Ectodermal cell (in vitro differentiated cells): ENCODE measurements around the gene TMEM143.

Experiments used
- H3K27ac ChIP-seq: 2 replicates; pipeline ENCODE4 v1.7.0; 2013; ENCODE audit warnings: mild to moderate bottlenecking, low read depth, low read length; ENCODE audit not compliant: insufficient read depth, poor library complexity, severe bottlenecking
- H3K27me3 ChIP-seq: 2 replicates; pipeline ENCODE4 v1.7.0; 2013; ENCODE audit warnings: mild to moderate bottlenecking, low read length; ENCODE audit not compliant: insufficient read depth, control insufficient read depth, poor library complexity, severe bottlenecking
- H3K36me3 ChIP-seq: one replicate; pipeline ENCODE4 v1.7.0; 2013; ENCODE audit warnings: low read length; ENCODE audit not compliant: control insufficient read depth, insufficient read depth
- H3K4me1 ChIP-seq: one replicate; pipeline ENCODE4 v1.7.0; 2013; ENCODE audit warnings: low read length; ENCODE audit not compliant: control insufficient read depth, insufficient read depth
- H3K4me3 ChIP-seq: 2 replicates; pipeline ENCODE4 v1.7.0; 2013; ENCODE audit warnings: low read depth, low read length, control low read depth; ENCODE audit not compliant: insufficient read depth
- H3K9me3 ChIP-seq: 2 replicates; pipeline ENCODE4 v1.7.0; 2013; ENCODE audit warnings: mild to moderate bottlenecking, low read length, moderate library complexity; ENCODE audit not compliant: control insufficient read depth
- WGBS, 2 experiments: methylation state at CpG; one replicate each; pipeline ENCODE4 v1.1.7; 2013; ENCODE audit warnings: missing lambda C conversion rate in 2 of 2; 5-methylcytosine and 5-hydroxymethylcytosine counted together

The TMEM143 gene

GRCh38 chr19:48371367-48371766 lies 7.6 kb upstream of the TMEM143 start:
- 86 to 91% methylated on average over 7 of the region's 7 CpGs for WGBS, 2 experiments
- no peaks in the 10 kb centered on the region for H3K9me3 ChIP-seq
- no peaks in the 10 kb centered on the region for H3K4me1 ChIP-seq
- H3K4me3 ChIP-seq = no peak overlapping the region
- no peaks in the 10 kb centered on the region for H3K27me3 ChIP-seq
- no peaks in the 10 kb centered on the region for H3K36me3 ChIP-seq
- H3K27ac ChIP-seq = no peak overlapping the region

DNA sequence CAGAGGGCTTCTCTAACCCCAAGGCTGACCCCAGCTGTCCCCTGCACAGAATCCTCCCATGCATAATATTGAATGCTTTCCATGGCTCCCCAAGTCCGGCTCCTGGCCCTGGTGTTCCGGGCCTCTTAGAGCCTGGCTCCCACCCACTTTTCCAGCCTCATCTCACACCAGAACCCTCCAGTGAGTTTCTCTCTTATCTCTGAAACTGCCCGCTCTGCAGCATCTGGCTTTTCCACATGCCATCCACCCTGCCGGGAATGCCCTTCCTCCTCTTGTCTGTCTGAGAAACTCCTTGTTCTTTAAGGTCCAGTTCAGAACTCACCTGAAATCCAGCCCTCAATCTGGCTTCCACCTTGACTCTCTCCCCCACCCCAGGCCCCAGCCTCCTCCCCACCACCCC lies 7.2 kb upstream of the TMEM143 start:
- no peaks in the 10 kb centered on the region for H3K27me3 ChIP-seq
- 77 to 82% methylated on average over 4 of the region's 4 CpGs for WGBS, 2 experiments
- no peaks in the 10 kb centered on the region for H3K9me3 ChIP-seq

DNA sequence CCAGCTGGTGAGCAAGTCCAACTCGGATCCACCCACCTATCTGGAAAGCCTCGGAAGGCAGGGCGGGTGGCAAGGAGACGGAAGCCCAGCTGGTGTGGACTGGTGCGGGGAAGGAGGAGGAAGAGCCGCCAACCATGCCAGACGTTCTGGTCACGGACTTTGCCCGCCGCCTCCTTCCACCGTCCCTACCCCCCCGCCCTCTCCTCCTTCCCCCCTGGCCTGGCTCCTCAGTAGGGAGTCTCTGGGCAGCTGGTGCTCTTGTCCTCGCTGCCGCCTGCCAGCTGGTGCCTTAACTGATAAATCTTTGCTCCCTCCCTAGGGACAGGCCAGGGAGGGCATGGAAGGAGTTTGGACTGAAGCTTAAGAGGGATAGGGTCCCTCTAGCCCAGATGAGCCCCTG lies 5.2 kb upstream of the TMEM143 start:
- no peaks in the 10 kb centered on the region for H3K36me3 ChIP-seq
- H3K27ac ChIP-seq = no peak overlapping the region
- H3K9me3 ChIP-seq = no peaks in the 10 kb centered on the region
- no peak overlapping the region for H3K4me3 ChIP-seq
- no peaks in the 10 kb centered on the region for H3K27me3 ChIP-seq
- no peaks in the 10 kb centered on the region for H3K4me1 ChIP-seq
- WGBS, 2 experiments = 89 to 93% methylated on average over 14 of the region's 14 CpGs

More for the DNA sequence above, 7.2 kb upstream of the TMEM143 start:
- H3K4me3 ChIP-seq = no peak overlapping the region
- H3K4me1 ChIP-seq = no peaks in the 10 kb centered on the region
- H3K27ac ChIP-seq = no peak overlapping the region
- H3K36me3 ChIP-seq = no peaks in the 10 kb centered on the region

GRCh38 chr19:48367855-48368254 lies 4.1 kb upstream of the TMEM143 start:
- Histone ChIP-seq H3K9me3 (no peaks in the 10 kb centered on the region), H3K4me3 (no peak overlapping the region), H3K27ac (no peak overlapping the region), H3K27me3 (no peaks in the 10 kb centered on the region), H3K36me3 (no peaks in the 10 kb centered on the region), H3K4me1 (no peaks in the 10 kb centered on the region)
- 87 to 89% methylated on average over 5 of the region's 5 CpGs for WGBS, 2 experiments

DNA sequence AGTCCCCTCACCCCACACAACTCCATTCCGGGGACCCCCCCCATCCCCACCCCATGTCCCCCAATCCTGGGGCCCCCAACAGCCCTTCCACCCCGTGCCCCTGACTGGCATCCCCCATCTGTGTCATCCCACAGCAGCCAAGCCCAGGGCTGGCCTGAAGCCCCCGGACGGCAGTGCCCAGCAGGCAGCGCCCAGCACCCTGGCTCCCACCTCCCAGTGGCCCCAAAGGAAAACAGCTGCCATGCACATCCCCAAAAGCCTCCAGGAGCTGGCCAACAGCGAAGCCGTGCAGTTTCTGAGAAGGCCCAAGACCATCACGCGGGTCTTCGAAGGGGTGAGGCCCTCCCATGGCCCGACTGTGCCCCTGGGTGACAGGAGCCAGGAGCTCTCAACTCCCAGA lies 1.9 kb upstream of the TMEM143 start:
- WGBS, 2 experiments = 93 to 94% methylated on average over 11 of the region's 11 CpGs
- H3K27ac ChIP-seq = no peak overlapping the region
- H3K9me3 ChIP-seq = no peaks in the 10 kb centered on the region
- no peaks in the 10 kb centered on the region for H3K36me3 ChIP-seq
- no peaks in the 10 kb centered on the region for H3K4me1 ChIP-seq
- no peaks in the 10 kb centered on the region for H3K27me3 ChIP-seq
- no peak overlapping the region for H3K4me3 ChIP-seq

- H3K4me1 ChIP-seq = no peaks in the 10 kb centered on the region
- no peaks in the 10 kb centered on the region for H3K27me3 ChIP-seq
- no peak overlapping the region for H3K4me3 ChIP-seq
- no peaks in the 10 kb centered on the region for H3K36me3 ChIP-seq
- WGBS, 2 experiments = 83 to 86% methylated on average over 10 of the region's 10 CpGs
- H3K27ac ChIP-seq = no peak overlapping the region
- H3K9me3 ChIP-seq = no peaks in the 10 kb centered on the region
Measured at GRCh38 chr19:48364598-48365348, 1.0 kb upstream of the TMEM143 start.

GRCh38 chr19:48363500-48363809 lies 285 bp downstream of the TMEM143 start:
- WGBS, 2 experiments = 3 to 4% methylated on average over 10 of the region's 10 CpGs
- no peaks in the 10 kb centered on the region for H3K4me1 ChIP-seq
- H3K36me3 ChIP-seq = no peaks in the 10 kb centered on the region
- no peaks in the 10 kb centered on the region for H3K9me3 ChIP-seq
- H3K27ac ChIP-seq = peak overlapping the region; percentile 20
- peak overlapping the region; percentile 55 for H3K4me3 ChIP-seq
- H3K27me3 ChIP-seq = no peaks in the 10 kb centered on the region

DNA sequence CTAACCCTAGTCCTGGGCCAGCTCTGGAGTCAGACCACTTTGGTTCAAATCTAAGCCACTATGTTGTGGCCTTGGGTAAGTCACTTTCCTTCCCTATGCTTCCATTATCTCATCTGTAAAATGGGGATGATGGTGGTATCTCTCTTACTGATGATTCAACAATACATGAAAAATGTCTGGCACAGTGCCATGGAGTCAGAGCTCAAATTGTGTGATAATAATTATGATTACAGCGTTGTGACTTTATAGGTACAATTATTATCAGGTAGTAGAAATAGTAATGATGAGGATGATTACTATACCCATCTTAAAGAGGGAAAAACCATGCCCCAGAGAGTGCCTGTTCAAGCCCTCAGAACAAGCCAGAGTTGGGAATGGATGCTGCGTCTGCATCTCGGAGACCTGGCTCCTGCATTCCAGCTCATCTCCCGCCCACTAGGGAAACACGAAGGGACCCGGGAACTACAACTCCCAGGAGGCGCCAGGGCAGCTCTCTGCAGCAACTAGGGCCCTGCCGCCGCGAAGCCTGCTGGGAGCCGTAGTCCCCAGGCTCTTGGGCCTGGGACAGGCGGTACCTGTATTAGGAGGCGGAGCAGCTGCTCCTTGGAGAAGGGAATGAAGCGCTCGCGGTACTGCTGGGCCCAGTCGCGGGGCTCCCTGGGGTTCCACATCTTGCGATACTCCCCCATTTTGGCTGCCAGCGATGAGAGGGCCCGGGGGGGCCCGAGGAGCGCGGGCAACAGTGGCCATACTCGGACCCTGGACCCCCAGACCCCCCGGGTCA lies 832 bp downstream of the TMEM143 start:
- Histone ChIP-seq H3K27ac (peak overlapping the region; percentile 20), H3K27me3 (no peaks in the 10 kb centered on the region), H3K4me1 (no peaks in the 10 kb centered on the region), H3K36me3 (no peaks in the 10 kb centered on the region), H3K4me3 (peak overlapping the region; percentile 55), H3K9me3 (no peaks in the 10 kb centered on the region)
- 4 to 5% methylated on average over 26 of the region's 26 CpGs for WGBS, 2 experiments

DNA sequence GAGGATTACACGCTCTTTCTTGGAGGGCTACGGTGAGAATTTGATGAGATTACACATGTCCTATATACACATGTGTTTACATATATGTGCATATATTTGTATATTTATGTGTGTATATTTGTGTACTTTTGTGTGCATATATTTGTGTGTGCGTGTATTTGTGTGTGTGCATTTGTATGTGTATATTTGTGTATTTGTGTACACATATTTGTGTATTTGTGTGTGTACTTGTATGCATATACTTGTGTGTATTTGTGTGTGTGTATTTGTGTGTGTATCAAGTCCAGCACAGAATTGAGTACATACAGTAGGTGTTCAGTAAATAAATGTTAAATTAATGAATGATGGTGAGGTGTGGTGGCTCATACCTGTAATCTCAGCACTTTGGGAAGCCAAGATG lies 1.8 kb downstream of the TMEM143 start:
- 98 to 99% methylated on average over 2 to 3 of the region's 3 CpGs for WGBS, 2 experiments

DNA sequence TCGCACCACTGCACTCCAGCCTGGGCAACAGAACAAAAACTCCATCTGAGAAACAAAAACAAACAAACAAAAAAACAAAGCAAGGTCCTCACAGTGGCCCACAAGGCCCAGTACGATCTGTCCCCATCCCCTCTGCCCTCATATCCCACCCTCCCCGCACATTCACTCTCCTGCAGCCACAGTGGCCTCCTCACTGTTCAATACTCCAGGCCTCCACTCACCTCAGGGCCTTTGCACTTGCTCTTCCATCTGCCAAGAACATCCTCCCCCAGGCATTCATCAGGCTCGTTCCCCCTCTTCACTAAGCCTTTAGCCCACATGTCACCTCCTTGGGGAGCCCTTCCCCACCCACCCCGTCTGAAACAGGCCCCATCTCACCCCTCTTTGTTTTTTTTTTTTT lies 4.6 kb downstream of the TMEM143 start:
- 91 to 93% methylated on average over 5 of the region's 5 CpGs for WGBS, 2 experiments
- H3K36me3 ChIP-seq = no peaks in the 10 kb centered on the region

More for the DNA sequence above, 1.8 kb downstream of the TMEM143 start:
- Histone ChIP-seq H3K4me1 (no peaks in the 10 kb centered on the region), H3K4me3 (no peak overlapping the region), H3K9me3 (no peaks in the 10 kb centered on the region), H3K27ac (no peak overlapping the region), H3K27me3 (no peaks in the 10 kb centered on the region), H3K36me3 (no peaks in the 10 kb centered on the region)

More for the DNA sequence above, 4.6 kb downstream of the TMEM143 start:
- peaks cover 6% of the 10 kb centered on the region for H3K4me1 ChIP-seq
- H3K27ac ChIP-seq = no peak overlapping the region
- no peaks in the 10 kb centered on the region for H3K9me3 ChIP-seq
- no peak overlapping the region for H3K4me3 ChIP-seq
- no peaks in the 10 kb centered on the region for H3K27me3 ChIP-seq
